ENCODE results near the gene PTMA.
"Not testable (repeated sequence)": the region's sequence is repeated elsewhere in the genome, so short reads cannot be mapped to it uniquely, and the experiment has no call there.

Gene PTMA

GRCh38 chr2:231737761-231738160 lies 29.4 kb downstream of the PTMA start:
- Histone ChIP-seq H3K9ac (ENCODE audit: low read length) (no peak overlapping the region), H3K27me3 (ENCODE audit: insufficient read depth, low read length) (no peaks in the 10 kb centered on the region), H3K4me2 (ENCODE audit: low read length) (no peak overlapping the region), H3K27ac (ENCODE audit: low read depth, low read length, poor library complexity, severe bottlenecking) (no peak overlapping the region), H3K36me3 (ENCODE audit: insufficient read depth, low read length) (no peaks in the 10 kb centered on the region), H3K4me3 (ENCODE audit: low read depth, low read length, poor library complexity, severe bottlenecking) (no peak overlapping the region), H2AFZ (ENCODE audit: low read length) (no peak overlapping the region), H3F3A (ENCODE audit: insufficient read depth, low read length) (no peaks in the 10 kb centered on the region), H3K9me3 (ENCODE audit: low read length) (no peaks in the 10 kb centered on the region), H4K20me1 (ENCODE audit: insufficient read depth, low read length) (no peaks in the 10 kb centered on the region), H3K79me2 (ENCODE audit: insufficient read depth, low read length) (no peaks in the 10 kb centered on the region), H3K4me1 (ENCODE audit: insufficient read depth, low read length, severe bottlenecking) (no peaks in the 10 kb centered on the region), H3K9me2 (ENCODE audit: low read depth, low read length) (no peaks in the 10 kb centered on the region)
- TF ChIP-seq CTCF (IDR thresholded peaks at IDR 0.05; ENCODE audit: low read length), result no peak
- no peak for TF ChIP-seq EZH2 (IDR thresholded peaks at IDR 0.05; ENCODE audit: borderline replicate concordance, low read length)

DNA sequence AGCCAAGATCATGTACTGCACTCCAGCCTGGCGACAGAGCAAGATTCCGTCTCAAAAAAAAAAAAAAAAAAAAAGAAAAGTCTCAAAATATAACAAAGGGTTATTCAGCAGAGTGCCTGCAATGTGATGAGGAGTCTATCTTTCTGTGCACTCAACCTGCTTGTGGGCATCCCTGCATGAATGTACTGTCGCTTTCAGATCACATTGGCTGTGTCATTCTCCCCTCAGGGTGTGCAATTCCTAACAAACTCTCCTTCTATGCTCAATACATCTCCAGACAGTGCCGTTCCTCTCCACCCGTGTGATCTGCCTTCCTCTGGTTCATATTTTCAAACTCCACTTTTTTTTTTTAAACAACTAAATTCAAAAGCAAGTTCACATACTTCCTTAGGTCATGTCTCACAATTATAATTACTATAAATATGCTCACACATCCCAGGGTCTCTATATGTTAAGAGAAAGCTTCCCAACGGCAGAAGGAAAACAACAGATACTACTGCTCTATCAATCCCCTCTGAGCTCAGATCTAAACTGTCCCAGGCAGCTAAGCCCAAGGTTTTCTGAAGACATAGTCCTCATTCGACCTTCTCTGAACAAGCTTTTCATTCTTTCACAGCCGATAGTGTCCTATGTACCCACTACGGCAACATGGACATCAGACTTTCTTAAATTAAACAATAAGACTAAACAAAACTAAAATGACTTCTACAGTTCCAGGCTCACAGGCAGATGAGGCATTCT lies 35.2 kb downstream of the PTMA start:
- H3K36me3 ChIP-seq (ENCODE audit: insufficient read depth, low read length), result no peaks in the 10 kb centered on the region
- H4K20me1 ChIP-seq (ENCODE audit: insufficient read depth, low read length), result no peaks in the 10 kb centered on the region
- H3K9ac ChIP-seq (ENCODE audit: low read length), result no peak overlapping the region
- H3K79me2 ChIP-seq (ENCODE audit: insufficient read depth, low read length), result no peaks in the 10 kb centered on the region
- TF ChIP-seq CTCF (IDR thresholded peaks at IDR 0.05; ENCODE audit: low read length) (no peak), EZH2 (IDR thresholded peaks at IDR 0.05; ENCODE audit: borderline replicate concordance, low read length) (no peak)
- H3K27me3 ChIP-seq (ENCODE audit: insufficient read depth, low read length), result no peaks in the 10 kb centered on the region
- no peak overlapping the region for H3K27ac ChIP-seq (ENCODE audit: low read depth, low read length, poor library complexity, severe bottlenecking)
- no peaks in the 10 kb centered on the region for H3K9me2 ChIP-seq (ENCODE audit: low read depth, low read length)
- no peak overlapping the region for H3K4me3 ChIP-seq (ENCODE audit: low read depth, low read length, poor library complexity, severe bottlenecking)
- no peak overlapping the region for H3K4me2 ChIP-seq (ENCODE audit: low read length)
- no peaks in the 10 kb centered on the region for H3F3A ChIP-seq (ENCODE audit: insufficient read depth, low read length)
- H3K9me3 ChIP-seq (ENCODE audit: low read length), result no peaks in the 10 kb centered on the region
- H2AFZ ChIP-seq (ENCODE audit: low read length), result no peak overlapping the region
- no peaks in the 10 kb centered on the region for H3K4me1 ChIP-seq (ENCODE audit: insufficient read depth, low read length, severe bottlenecking)

DNA sequence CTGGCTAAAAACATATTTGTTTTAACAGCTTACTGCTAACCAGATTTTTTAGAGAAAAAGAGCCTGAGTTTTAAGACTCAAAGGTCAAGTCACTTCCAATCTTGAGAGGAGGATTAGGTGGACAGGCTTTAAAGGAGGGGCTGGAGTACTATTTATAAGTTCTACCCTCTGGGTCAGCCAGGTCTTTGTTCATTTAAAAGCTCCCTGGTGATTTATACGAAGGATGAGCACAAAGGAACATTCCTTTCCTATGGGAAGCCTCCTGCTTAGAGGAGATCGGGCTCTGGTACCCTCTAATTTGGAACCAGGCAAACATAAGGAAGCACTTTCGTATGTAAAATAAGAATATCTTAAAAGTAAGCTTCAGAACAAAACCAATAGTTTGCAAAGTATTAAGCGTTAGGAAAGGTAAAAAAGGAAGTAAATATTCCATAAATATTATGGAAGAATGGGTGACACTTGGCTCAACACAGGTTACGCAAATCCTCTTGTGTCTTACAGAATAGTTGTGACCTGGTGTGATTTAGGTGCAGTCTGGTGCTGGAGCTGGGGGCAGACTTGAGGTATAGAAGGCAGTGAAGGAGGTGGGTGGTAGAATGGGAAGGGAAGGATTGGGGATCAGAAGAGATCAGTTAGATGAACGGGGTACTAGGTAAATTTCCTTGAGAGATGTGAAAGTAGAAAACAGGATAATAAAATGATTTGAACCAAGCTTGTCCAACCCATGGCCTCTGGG lies 37.1 kb downstream of the PTMA start:
- TF ChIP-seq CTCF (IDR thresholded peaks at IDR 0.05; ENCODE audit: low read length) (no peak), EZH2 (IDR thresholded peaks at IDR 0.05; ENCODE audit: borderline replicate concordance, low read length) (no peak)
- Histone ChIP-seq H3K9me2 (ENCODE audit: low read depth, low read length) (no peaks in the 10 kb centered on the region), H2AFZ (ENCODE audit: low read length) (no peak overlapping the region), H3K9me3 (ENCODE audit: low read length) (no peaks in the 10 kb centered on the region), H3K9ac (ENCODE audit: low read length) (no peak overlapping the region), H3K4me2 (ENCODE audit: low read length) (no peak overlapping the region), H3K4me1 (ENCODE audit: insufficient read depth, low read length, severe bottlenecking) (no peaks in the 10 kb centered on the region), H3K4me3 (ENCODE audit: low read depth, low read length, poor library complexity, severe bottlenecking) (no peak overlapping the region), H3K36me3 (ENCODE audit: insufficient read depth, low read length) (no peaks in the 10 kb centered on the region), H3K27me3 (ENCODE audit: insufficient read depth, low read length) (no peaks in the 10 kb centered on the region), H3K79me2 (ENCODE audit: insufficient read depth, low read length) (no peaks in the 10 kb centered on the region), H4K20me1 (ENCODE audit: insufficient read depth, low read length) (no peaks in the 10 kb centered on the region), H3F3A (ENCODE audit: insufficient read depth, low read length) (no peaks in the 10 kb centered on the region), H3K27ac (ENCODE audit: low read depth, low read length, poor library complexity, severe bottlenecking) (no peak overlapping the region)

GRCh38 chr2:231748153-231748896 lies 40.0 kb downstream of the PTMA start:
- not testable (repeated sequence) for H3K79me2 ChIP-seq (ENCODE audit: insufficient read depth, low read length); H3K4me3 ChIP-seq (ENCODE audit: low read depth, low read length, poor library complexity, severe bottlenecking); H3K9me3 ChIP-seq (ENCODE audit: low read length); H3K4me2 ChIP-seq (ENCODE audit: low read length); H3K4me1 ChIP-seq (ENCODE audit: insufficient read depth, low read length, severe bottlenecking); H3K9me2 ChIP-seq (ENCODE audit: low read depth, low read length); H2AFZ ChIP-seq (ENCODE audit: low read length); H3K9ac ChIP-seq (ENCODE audit: low read length); H3K36me3 ChIP-seq (ENCODE audit: insufficient read depth, low read length); H3K27me3 ChIP-seq (ENCODE audit: insufficient read depth, low read length); H3K27ac ChIP-seq (ENCODE audit: low read depth, low read length, poor library complexity, severe bottlenecking); H3F3A ChIP-seq (ENCODE audit: insufficient read depth, low read length); H4K20me1 ChIP-seq (ENCODE audit: insufficient read depth, low read length)

DNA sequence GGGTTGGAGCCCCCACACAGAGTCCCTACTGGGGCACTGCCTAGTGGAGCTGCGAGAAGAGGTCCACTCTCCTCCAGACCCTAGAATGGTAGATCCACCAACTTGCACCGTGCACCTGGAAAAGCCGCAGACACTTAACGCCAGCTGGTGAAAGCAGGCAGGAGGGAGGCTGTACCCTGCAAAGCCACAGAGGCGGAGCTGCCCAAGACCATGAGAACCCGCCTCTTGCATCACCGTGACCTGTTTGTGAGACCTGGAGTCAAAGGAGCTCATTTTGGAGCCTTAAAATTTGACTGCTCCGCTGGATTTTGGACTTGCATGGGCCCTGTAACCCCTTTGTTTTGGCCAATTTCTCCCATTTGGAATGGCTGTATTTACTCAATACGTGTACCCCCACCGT lies 40.7 kb downstream of the PTMA start:
- not testable (repeated sequence) for H3K9me3 ChIP-seq (ENCODE audit: low read length); H2AFZ ChIP-seq (ENCODE audit: low read length); H3K79me2 ChIP-seq (ENCODE audit: insufficient read depth, low read length); H3K4me3 ChIP-seq (ENCODE audit: low read depth, low read length, poor library complexity, severe bottlenecking); H3F3A ChIP-seq (ENCODE audit: insufficient read depth, low read length); H3K36me3 ChIP-seq (ENCODE audit: insufficient read depth, low read length); H3K4me1 ChIP-seq (ENCODE audit: insufficient read depth, low read length, severe bottlenecking); H4K20me1 ChIP-seq (ENCODE audit: insufficient read depth, low read length); H3K9me2 ChIP-seq (ENCODE audit: low read depth, low read length); H3K27ac ChIP-seq (ENCODE audit: low read depth, low read length, poor library complexity, severe bottlenecking); H3K4me2 ChIP-seq (ENCODE audit: low read length); H3K27me3 ChIP-seq (ENCODE audit: insufficient read depth, low read length); H3K9ac ChIP-seq (ENCODE audit: low read length)
